GM12878 (cell line): ENCODE data around the gene MOGAT2. TPM values are rescaled to one million over a fixed set of nuclear protein-coding genes. Genes with fewer than 3 reads are reported as not detected.

Source experiments
- ATAC-seq: fragments of 200-7000 bp; cut with Tn5 transposase; 3 replicates; pipeline ENCODE4 v1.9.1; 2020; ENCODE audit warnings: mild to moderate bottlenecking, moderate library complexity
- BruUV-seq: library from RNA; stranded (reverse); fragments of 400-500 nt; replicated peaks from 2 replicates; lab custom pipeline; 2021; lab: Mats Ljungman, UMichigan
- CTCF ChIA-PET: fragments of 300-600 bp; sonication (Branson Sonifier 250); formaldehyde crosslinking; extraction: SDS; loops from one replicate; lab custom pipeline; 2021; ENCODE audit warnings: inconsistent platforms; lab: Yijun Ruan, JAX
- POLR2A ChIA-PET: fragments of 350-600 bp; formaldehyde crosslinking; extraction: SDS; loops from one replicate; lab custom pipeline; 2021; ENCODE audit warnings: inconsistent platforms; lab: Charles Lee
- RAD21 ChIA-PET: fragments of 300-600 bp; sonication (Branson Sonifier 250); formaldehyde crosslinking; loops from one replicate; lab custom pipeline; 2023; ENCODE audit warnings: antibody characterized with exemption; ENCODE audit not compliant: unreplicated experiment; lab: Charles Lee
- SMC1A ChIA-PET: fragments of 300-600 bp; sonication (Branson Sonifier 250); formaldehyde crosslinking; loops from one replicate; lab custom pipeline; 2023; ENCODE audit not compliant: unreplicated experiment, uncharacterized antibody; lab: Charles Lee
- DNase-seq: peaks from one replicate; pipeline ENCODE4 v3.0.0-alpha.2; 2011; ENCODE audit warnings: low read depth, low spot score
- FAIRE-seq: peaks from 3 replicates; lab custom pipeline; 2011; peaks lifted over from hg19 to GRCh38; lab: Jason Lieb, UNC
- H2AFZ ChIP-seq: 2 replicates; pipeline ENCODE4 v1.6.0; 2011; ENCODE audit warnings: low read depth, low read length, control low read depth; ENCODE audit not compliant: control insufficient read depth
- H3K27ac ChIP-seq: 2 replicates; pipeline ENCODE4 v1.5.1; 2011; ENCODE audit warnings: control low read depth; ENCODE audit not compliant: control insufficient read depth, insufficient read depth
- H3K27me3 ChIP-seq, 2 experiments: replicated peaks in 1 of 2; 2 replicates each; pipeline versions ENCODE4 v1.6.0 to v1.6.1; 2011; ENCODE audit warnings: low read length in 1 of 2; ENCODE audit not compliant: control insufficient read depth in 2 of 2, insufficient read depth in 2 of 2
- H3K36me3 ChIP-seq, 2 experiments: 2 replicates each; pipeline ENCODE4 v1.5.1; 2011; ENCODE audit warnings: low read length in 1 of 2; ENCODE audit not compliant: control insufficient read depth in 2 of 2, insufficient read depth in 2 of 2
- H3K4me1 ChIP-seq: 2 replicates; pipeline ENCODE4 v1.6.1; 2011; ENCODE audit warnings: mild to moderate bottlenecking, low read length, moderate library complexity, mixed read lengths; ENCODE audit not compliant: control insufficient read depth, insufficient read depth
- H3K4me2 ChIP-seq: 2 replicates; pipeline ENCODE4 v1.6.0; 2011; ENCODE audit warnings: control low read depth; ENCODE audit not compliant: control insufficient read depth, insufficient read depth
- H3K4me3 ChIP-seq: fragments of 200-600 bp; sonication (generic); 2 replicates; pipeline ENCODE4 v1.5.1; 2016
- H3K79me2 ChIP-seq: 2 replicates; pipeline ENCODE4 v1.6.0; 2011; ENCODE audit warnings: low read length; ENCODE audit not compliant: control insufficient read depth, insufficient read depth
- H3K9ac ChIP-seq: 2 replicates; pipeline ENCODE4 v1.8.0; 2011; ENCODE audit warnings: low read length, control low read depth, mixed read lengths; ENCODE audit not compliant: control insufficient read depth, insufficient read depth
- H3K9me3 ChIP-seq: replicated peaks from 3 replicates; pipeline ENCODE4 v1.5.1; 2011; ENCODE audit warnings: mild to moderate bottlenecking, low read length; ENCODE audit not compliant: control insufficient read depth, insufficient read depth
- H4K20me1 ChIP-seq: 2 replicates; pipeline ENCODE4 v1.6.0; 2011; ENCODE audit not compliant: control insufficient read depth, insufficient read depth
- BACH1 ChIP-seq: fragments of 450-650 bp; IDR thresholded peaks from 2 replicates; pipeline ENCODE4 v1.6.1; 2017; ENCODE audit warnings: mild to moderate bottlenecking, borderline replicate concordance
- BCL11A ChIP-seq: IDR thresholded peaks from 2 replicates; pipeline ENCODE4 v1.6.1; 2011; ENCODE audit warnings: low read depth, low read length
- BMI1 ChIP-seq: fragments of 450-650 bp; IDR thresholded peaks from 2 replicates; pipeline ENCODE4 v1.6.1; 2016; ENCODE audit warnings: mild to moderate bottlenecking, moderate library complexity, borderline replicate concordance
- EED ChIP-seq: sonication (generic); IDR thresholded peaks from 2 replicates; pipeline ENCODE4 v1.6.1; 2016; ENCODE audit warnings: antibody characterized with exemption, low read depth
- EP300 ChIP-seq, 2 experiments: fragments of 150-350 bp in 1 of 2; IDR thresholded peaks; 2 replicates each; pipeline ENCODE4 v1.6.1; 2011 to 2012; ENCODE audit warnings: low read depth in 2 of 2, low read length in 2 of 2, borderline replicate concordance in 1 of 2, improper control_type of control experiment in 1 of 2, inconsistent platforms in 1 of 2; ENCODE audit not compliant: control insufficient read depth in 1 of 2
- ETV6 ChIP-seq, 2 experiments: fragments of 450-650 bp in 1 of 2; IDR thresholded peaks in 1 of 2; conservative IDR thresholded peaks in 1 of 2; 2 replicates each; pipeline ENCODE4 v1.6.1; 2014; ENCODE audit warnings: antibody characterized with exemption in 1 of 2, borderline replicate concordance in 1 of 2, low read depth in 1 of 2, mild to moderate bottlenecking in 1 of 2, moderate library complexity in 1 of 2
- HDAC2 ChIP-seq: fragments of 200-600 bp; sonication (generic); IDR thresholded peaks from 2 replicates; pipeline ENCODE4 v1.6.1; 2017
- HDGF ChIP-seq: fragments of 450-650 bp; IDR thresholded peaks from 2 replicates; pipeline ENCODE4 v1.6.1; 2016; ENCODE audit warnings: antibody characterized with exemption
- IRF4 ChIP-seq: IDR thresholded peaks from 2 replicates; pipeline ENCODE4 v1.6.1; 2011; ENCODE audit warnings: low read depth, low read length
- JUNB ChIP-seq: IDR thresholded peaks from 2 replicates; pipeline ENCODE4 v1.6.1; 2016; ENCODE audit warnings: antibody characterized with exemption, mild to moderate bottlenecking
- KLF5 ChIP-seq: fragments of 450-650 bp; IDR thresholded peaks from 2 replicates; pipeline ENCODE4 v1.6.1; 2014; ENCODE audit warnings: mild to moderate bottlenecking; ENCODE audit not compliant: partially characterized antibody
- MXI1 ChIP-seq: fragments of 150-350 bp; IDR thresholded peaks from 2 replicates; pipeline ENCODE4 v1.6.1; 2011; ENCODE audit warnings: low read depth, mild to moderate bottlenecking, inconsistent platforms, low read length, improper control_type of control experiment
- MYC ChIP-seq: IDR thresholded peaks from 2 replicates; pipeline ENCODE4 v1.6.1; 2011; ENCODE audit warnings: mild to moderate bottlenecking, low read length, moderate library complexity, inconsistent platforms; ENCODE audit not compliant: insufficient read depth, insufficient replicate concordance, insufficient read length, severe bottlenecking
- PAX5 ChIP-seq: IDR thresholded peaks from 2 replicates; pipeline ENCODE4 v1.6.1; 2011; ENCODE audit warnings: low read depth, low read length, borderline replicate concordance
- POLR2AphosphoS5 ChIP-seq: IDR thresholded peaks from 2 replicates; pipeline ENCODE4 v1.6.1; 2011; ENCODE audit warnings: mild to moderate bottlenecking, low read length, inconsistent platforms
- RCOR1 ChIP-seq: conservative IDR thresholded peaks from 2 replicates; pipeline ENCODE4 v1.6.1; 2012; ENCODE audit warnings: low read depth, low read length, improper control_type of control experiment
- SMAD5 ChIP-seq: IDR thresholded peaks from 2 replicates; pipeline ENCODE4 v1.6.1; 2016; ENCODE audit warnings: antibody characterized with exemption, low read depth
- WGBS: methylation state at CpG from one replicate; pipeline ENCODE4 v1.1.6; 2016; ENCODE audit warnings: low lambda C conversion rate; ENCODE audit not compliant: insufficient replicate concordance, insufficient coverage; ENCODE audit errors: missing lambda C conversion rate; 5-methylcytosine and 5-hydroxymethylcytosine counted together
- in situ Hi-C: fragments of 300-500 bp; cut with MboI; formaldehyde crosslinking; loops from 9 replicates; pipeline ENCODE4 v1.14.3; 2018; ENCODE audit warnings: mixed read lengths
- intact Hi-C: fragments of 100-400 bp; cut with micrococcal nuclease; formaldehyde crosslinking; loops from one replicate; pipeline ENCODE4 v1.14.2; 2022; ENCODE audit not compliant: unreplicated experiment
- polyA plus RNA-seq, 11 experiments: library from polyadenylated mRNA; depleted of rRNA in 4 of 11; unstranded in 6 of 11; stranded (reverse) in 5 of 11; fragments of >200 nt; fragmentation: Nextera tagmentation in 4 of 11; fragmentation: Illumina TruSeq in 1 of 11; extraction: Ambion mirVana in 4 of 11; extraction: Trizol in 1 of 11; gene quantifications; 1 replicate in 1 of 11; 2 replicates in 10 of 11; pipeline versions ENCODE4 v1.2.1 to v1.2.3, GENCODE V29; 2011 to 2016; ENCODE audit warnings: inconsistent platforms in 2 of 11, missing spikeins in 2 of 11, low read depth in 1 of 11
- total RNA-seq, 4 experiments: library from RNA; depleted of rRNA in 3 of 4; stranded (reverse); fragments of >200 nt in 3 of 4; fragmentation: Illumina TruSeq in 1 of 4; extraction: Trizol in 1 of 4; gene quantifications; 2 replicates each; pipeline versions ENCODE4 v1.2.1 to v1.2.3, GENCODE V29; 2013 to 2021
- TF ChIP-seq, protein P1 (sequence below): IDR thresholded peaks from 2 replicates; pipeline ENCODE4 v1.6.1; 2012; ENCODE audit warnings: low read depth, low read length, improper control_type of control experiment

Gene MOGAT2
- total and polyA plus RNA-seq, 10 of the 15 experiments (the other 5 are each of a cell fraction or from before 2014, with no cell fraction given): 0.15 to 0.45 (median 0.22) TPM; not detected in 1

DNA sequence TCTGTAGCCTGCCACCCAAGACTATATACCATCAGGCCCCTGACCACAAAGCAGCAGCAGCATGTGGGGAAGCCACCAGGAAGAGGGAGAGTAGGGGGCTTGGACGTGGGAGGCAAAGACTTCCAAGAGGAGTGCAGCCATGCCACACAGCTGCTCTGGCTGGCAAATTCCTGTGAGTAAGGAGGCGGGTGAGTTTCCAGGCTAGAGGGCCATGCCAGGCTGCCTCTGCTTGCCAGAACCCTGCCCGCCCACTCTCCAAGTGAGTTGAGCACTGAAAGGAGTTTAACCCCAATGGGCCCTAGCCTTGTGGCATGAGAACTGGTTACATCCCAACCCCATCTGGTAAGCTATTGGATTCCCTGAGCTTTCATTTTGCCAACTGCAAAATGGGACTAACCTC is 46.2 kb downstream of the MOGAT2 start (continued):
- TF ChIP-seq, protein P1, sequence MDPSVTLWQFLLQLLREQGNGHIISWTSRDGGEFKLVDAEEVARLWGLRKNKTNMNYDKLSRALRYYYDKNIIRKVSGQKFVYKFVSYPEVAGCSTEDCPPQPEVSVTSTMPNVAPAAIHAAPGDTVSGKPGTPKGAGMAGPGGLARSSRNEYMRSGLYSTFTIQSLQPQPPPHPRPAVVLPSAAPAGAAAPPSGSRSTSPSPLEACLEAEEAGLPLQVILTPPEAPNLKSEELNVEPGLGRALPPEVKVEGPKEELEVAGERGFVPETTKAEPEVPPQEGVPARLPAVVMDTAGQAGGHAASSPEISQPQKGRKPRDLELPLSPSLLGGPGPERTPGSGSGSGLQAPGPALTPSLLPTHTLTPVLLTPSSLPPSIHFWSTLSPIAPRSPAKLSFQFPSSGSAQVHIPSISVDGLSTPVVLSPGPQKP: no peak
- TF ChIP-seq, all 136 proteins: peak for 0

DNA sequence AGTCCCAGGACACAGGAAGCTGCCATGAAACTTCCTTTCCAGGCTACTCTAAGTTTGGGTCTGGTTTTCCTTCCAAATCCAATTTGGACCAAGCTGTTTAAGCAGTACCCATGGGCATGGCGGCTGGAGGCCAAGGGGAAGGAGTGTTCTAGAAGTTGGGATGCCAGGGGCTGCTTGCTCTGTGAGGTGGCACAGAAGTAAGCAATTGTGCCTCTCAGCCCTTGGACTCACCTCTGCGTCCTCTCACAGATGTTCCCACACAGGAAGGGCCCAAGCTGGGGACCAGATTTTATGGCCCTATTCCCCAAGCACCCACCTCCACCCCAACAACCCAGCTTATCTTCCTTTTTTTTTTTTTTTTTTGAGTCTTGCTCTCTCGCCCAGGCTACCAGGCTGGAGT is 47.5 kb downstream of the MOGAT2 start:
- no peak for ATAC-seq
- H3K9me3 ChIP-seq: no peaks in the 10 kb centered on the region
- H3K79me2 ChIP-seq: peaks cover 6% of the 10 kb centered on the region; the same call in 1 of the 2 replicates
- in situ Hi-C loops: loop anchor here (5.0 kb wide), 1 partner anchor 38 kb away; no protein-coding TSS in a partner anchor
- CTCF ChIA-PET: interaction anchor here (1.7 kb wide), 1 partner anchor 8 kb away, joined by 4 read pairs; no protein-coding TSS in a partner anchor
- H3K9ac ChIP-seq: no peak overlapping the region
- POLR2A ChIA-PET: interaction anchor here (0.5 to 0.6 kb wide), 2 partner anchors 508 to 866 kb away, joined by 3 read pairs; no protein-coding TSS in a partner anchor
- intact Hi-C loops: loop anchor here (10.0 kb wide), 1 partner anchor 170 kb away; no protein-coding TSS in a partner anchor
- WGBS: 77% methylated on average over 2 of the region's 3 CpGs
- no peak overlapping the region for H3K4me3 ChIP-seq
- no peak overlapping the region for H3K4me2 ChIP-seq
- BruUV-seq: no TSS peak
- no peaks in the 10 kb centered on the region for H3K36me3 ChIP-seq
- SMC1A ChIA-PET: no interaction called here
- no peaks in the 10 kb centered on the region for H4K20me1 ChIP-seq
- RAD21 ChIA-PET: interaction anchor here (0.7 to 1.1 kb wide), 2 partner anchors 23 to 188 kb away, joined by 3 read pairs; no protein-coding TSS in a partner anchor
- H3K27ac ChIP-seq: no peak overlapping the region
- DNase-seq: no peak
- peaks cover 28% of the 10 kb centered on the region for H3K4me1 ChIP-seq
- no peak overlapping the region for H2AFZ ChIP-seq
- no peaks in the 10 kb centered on the region for H3K27me3 ChIP-seq
- FAIRE-seq: no peak
- TF ChIP-seq MYC (no peak), RCOR1 (no peak), ETV6 (conservative IDR thresholded peaks at IDR 0.05 in 1 of 2, IDR thresholded peaks at IDR 0.05 in 1 of 2; ENCODE audit: borderline replicate concordance in 1 of 2, low read depth in 1 of 2) (no peak), HDAC2 (no peak), BACH1 (no peak), HDGF (no peak), MXI1 (no peak), PAX5 (no peak), KLF5 (no peak), BMI1 (no peak), BCL11A (no peak), EP300 (IDR thresholded peaks at IDR 0.05; ENCODE audit: borderline replicate concordance in 1 of 2, control insufficient read depth in 1 of 2, low read depth in 2 of 2, low read length in 2 of 2) (no peak), SMAD5 (no peak), JUNB (no peak), POLR2AphosphoS5 (no peak), EED (no peak), IRF4 (no peak)
- TF ChIP-seq, protein P1: no peak
- TF ChIP-seq, all 136 proteins: peak for 0
